GM19397 (cell line): ENCODE results near the gene MBLAC1.

Experiments used
- ATAC-seq: cut with Tn5 transposase; IDR thresholded peaks from one replicate; pipeline ENCODE4 v1.9.1; 2021; ENCODE audit warnings: mild to moderate bottlenecking, moderate library complexity; ENCODE audit not compliant: unreplicated experiment

The MBLAC1 gene

DNA sequence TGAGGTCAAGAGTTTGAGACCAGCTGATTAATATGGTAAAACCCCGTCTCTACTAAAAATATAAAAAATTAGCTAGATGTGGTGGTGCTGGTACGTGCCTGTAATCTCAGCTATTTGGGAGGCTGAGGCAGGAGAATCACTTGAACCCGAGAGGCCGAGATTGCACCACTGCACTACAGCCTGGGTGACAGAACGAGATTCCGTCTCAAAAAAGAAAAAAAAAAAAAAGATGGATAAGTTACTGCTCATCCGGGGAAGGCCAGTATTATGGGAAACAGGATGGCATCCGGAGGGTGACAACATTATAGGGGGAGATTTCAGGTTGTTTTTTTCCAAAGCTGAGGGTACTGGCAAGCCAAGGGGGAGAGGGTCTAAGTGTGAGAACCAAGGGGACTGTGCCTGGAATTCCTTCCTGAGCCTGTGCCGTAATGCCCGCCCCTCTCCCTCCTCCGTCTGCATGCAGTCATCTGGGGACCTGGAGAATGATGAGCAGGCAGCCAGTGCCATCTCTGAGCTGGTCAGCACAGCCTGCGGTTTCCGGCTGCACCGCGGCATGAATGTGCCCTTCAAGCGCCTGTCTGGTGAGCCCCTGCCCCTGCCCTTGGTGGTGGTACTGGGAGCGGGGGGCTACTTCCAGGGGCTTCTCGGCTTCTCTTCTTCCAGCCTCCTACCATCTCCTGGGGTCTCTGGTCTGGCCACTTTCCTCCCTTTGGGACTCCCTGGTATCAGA is 26.3 kb downstream of the MBLAC1 start:
- no peak for ATAC-seq

GRCh38 chr7:100153708-100154535 is 27.2 kb downstream of the MBLAC1 start:
- no peak for ATAC-seq

DNA sequence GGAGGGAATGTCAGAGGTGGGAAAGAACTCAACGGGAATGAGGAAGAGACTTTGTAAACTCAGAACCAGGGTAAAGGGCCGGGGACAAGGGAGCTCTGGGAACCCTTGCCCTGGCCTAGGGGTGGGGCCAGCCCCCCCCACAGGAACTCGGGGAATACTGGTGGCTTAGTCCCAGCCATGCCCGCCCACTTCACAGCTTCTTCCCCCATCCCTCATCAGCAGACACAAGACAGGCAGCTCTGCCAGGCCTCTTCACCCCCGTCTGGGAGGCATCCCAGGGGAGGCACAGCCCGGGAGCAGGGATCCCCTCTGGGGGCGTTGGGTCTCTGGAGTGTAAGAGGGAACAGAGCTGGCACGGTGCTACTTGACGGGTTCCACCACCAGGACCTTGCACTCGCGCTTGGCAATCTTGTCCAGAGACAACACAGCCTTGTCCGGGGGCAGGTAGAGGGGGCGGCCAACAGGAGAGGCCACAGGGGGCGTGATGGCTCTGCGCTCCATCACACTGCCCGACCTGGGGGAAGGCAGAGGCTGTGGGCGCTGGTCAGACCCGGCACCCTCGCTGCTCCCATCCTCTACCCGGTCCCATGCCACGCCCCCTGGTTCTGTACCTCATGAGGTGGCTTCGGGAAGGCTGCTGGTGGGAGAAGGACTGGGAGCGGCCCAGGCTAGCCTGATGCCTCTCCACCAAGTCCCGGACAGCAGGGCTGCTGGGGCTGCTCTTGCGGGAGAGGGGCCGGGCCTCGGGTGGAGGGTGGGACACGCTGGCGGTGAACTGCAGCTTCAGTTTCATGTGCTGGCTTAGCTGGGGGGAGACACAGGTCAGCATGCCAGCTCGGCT is 28.1 kb downstream of the MBLAC1 start:
- ATAC-seq, result no peak

DNA sequence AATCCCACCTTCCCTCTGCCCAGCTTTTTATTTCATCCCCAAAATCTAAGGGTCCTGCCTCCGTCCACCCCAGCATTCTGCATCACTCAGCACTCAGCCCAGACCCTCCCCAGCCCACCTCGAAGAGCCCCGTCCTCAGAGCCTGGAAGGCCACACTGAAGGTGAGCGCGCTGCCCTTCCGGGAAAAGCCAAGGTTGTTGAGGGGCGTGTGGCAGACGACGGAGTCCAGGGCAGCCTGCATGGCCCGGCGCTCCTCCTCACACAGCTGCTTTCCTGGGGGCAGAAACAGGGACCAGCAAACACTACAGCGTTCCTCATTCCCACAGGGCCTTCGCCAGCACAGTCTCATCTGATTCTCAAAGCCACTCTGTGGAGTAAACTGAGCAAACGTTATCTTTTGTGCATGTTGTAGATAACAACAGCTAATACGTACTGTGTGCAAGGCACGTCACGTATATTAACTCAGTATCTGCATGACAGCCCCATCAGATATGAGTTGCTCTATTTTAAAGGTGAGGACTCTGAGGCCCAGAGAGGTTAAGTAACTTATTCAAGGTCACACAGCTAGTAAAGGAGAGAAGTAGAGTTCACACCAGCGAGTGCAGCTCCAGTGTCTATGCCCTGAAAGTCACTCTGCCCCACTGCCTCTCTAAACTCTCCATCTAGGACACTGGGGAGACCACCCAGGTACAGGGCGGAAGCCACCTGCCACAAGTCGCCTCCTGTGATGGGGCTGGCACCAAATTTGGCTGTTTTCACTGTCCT is 29.0 kb downstream of the MBLAC1 start:
- ATAC-seq, result no peak

- no peak for ATAC-seq
Observed at GRCh38 chr7:100156331-100157068, 29.7 kb downstream of the MBLAC1 start.

GRCh38 chr7:100157069-100157333 is 30.2 kb downstream of the MBLAC1 start:
- no peak for ATAC-seq

- ATAC-seq, result no peak
Observed at GRCh38 chr7:100157334-100158228, 30.8 kb downstream of the MBLAC1 start.

- peak; percentile 88 for ATAC-seq
Observed at GRCh38 chr7:100158229-100159098, 31.7 kb downstream of the MBLAC1 start, which contains the start of gene TRAPPC14. TSS of gene TRAPPC14 (minus strand) at chr7:100158723. CDS start at chr7:100158499, 224 bp downstream.

- no peak for ATAC-seq
Observed at GRCh38 chr7:100159099-100159623, 32.4 kb downstream of the MBLAC1 start.

DNA sequence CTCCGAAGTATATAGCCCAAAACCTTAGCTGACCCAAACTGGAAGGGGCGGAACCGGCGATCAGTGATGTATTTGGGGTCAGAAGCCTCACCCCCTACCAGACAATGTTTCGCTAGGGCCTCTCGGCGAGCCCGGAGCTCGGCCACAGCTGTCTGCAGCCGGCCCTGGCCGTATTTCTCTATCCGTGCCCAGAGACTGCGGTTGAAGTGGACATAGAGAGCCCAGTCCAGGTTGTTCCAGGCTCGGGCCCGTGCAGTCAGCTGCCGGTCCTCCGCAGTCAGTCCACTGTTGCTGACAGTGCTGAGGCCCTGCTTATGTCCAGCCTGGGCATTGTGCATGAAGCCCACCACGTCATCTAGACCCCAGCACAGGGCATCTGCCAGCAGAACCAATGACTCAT is 33.3 kb downstream of the MBLAC1 start:
- ATAC-seq, result no peak

- ATAC-seq, result no peak
Observed at GRCh38 chr7:100163006-100163531, 36.3 kb downstream of the MBLAC1 start.

DNA sequence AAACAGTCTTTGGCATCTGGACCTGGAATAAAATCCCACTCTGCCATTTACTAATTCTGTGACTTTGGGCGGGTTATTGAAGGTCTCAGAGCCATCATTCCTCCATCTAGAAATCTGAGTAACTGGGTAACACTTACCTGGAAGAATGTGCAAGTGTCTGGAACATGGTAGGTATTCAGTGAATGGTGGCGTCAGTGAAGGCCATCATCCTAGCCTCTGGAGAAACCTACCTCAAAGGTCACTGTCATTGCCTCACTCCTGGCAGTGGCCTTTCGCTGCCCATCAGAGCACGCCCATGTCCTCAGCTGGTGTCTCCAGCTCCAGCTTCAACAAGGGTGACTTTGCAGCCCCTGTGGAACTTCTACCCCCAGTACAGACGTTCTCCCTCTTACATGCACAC is 37.1 kb downstream of the MBLAC1 start:
- no peak for ATAC-seq

DNA sequence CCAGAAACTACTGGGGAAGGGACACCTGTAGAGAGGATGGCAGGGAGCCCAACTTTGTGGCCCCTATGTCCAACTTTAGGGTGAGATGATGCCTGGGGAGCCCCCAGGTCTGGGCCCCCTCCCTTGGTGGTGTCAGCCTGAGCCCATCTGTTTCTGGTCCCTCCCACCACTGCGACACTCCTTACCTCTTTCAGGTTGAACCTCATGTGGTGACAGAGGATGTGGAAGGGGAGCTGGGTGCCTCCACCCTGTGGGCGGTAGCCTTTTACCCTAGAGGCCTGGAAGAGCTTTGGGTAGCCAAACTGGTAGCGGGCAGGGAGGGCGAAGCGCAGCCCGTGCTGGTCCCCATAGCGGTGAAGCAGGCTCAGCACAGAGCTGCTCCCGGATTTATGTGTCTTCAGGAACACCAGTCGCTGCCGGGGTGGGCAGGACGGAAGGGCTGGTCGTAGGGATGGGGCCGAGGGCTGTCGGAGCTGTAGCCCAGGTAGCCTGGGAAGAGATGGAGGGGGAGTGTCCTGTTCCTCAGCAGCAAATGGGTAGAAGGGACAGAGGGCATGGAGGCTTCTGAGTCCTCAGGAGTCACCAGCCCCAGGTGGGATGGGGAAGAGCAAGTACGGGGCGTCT is 39.7 kb downstream of the MBLAC1 start:
- ATAC-seq, result no peak

- no peak for ATAC-seq
Observed at GRCh38 chr7:100166970-100167911, 40.5 kb downstream of the MBLAC1 start.

DNA sequence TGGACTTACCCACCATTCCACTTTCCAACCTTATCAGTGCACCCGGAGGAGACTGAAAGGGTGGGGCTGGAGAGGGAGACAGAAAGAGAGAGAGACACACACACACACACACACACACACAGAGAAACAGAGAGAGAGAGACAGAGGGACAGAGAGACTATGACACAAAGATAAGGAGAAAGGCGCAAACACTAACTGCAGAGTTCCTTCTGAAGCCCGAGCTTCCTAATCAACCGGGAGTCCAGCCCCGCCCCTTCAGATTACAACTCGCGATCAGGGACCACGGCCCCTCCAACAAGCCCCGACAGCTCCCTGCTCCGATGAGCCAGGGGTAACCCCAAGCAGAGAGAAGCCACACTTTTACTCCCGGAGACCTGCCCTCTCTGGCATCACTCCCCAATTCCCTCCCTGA is 41.2 kb downstream of the MBLAC1 start:
- no peak for ATAC-seq
